BE2C (cell line): ENCODE measurements around the gene CDKN3.
"Not testable (repeated sequence)": the region's sequence is repeated elsewhere in the genome, so short reads cannot be mapped to it uniquely, and the experiment has no call there.

Experiments used
- DNase-seq: peaks from one replicate; pipeline ENCODE4 v3.0.0-alpha.2; 2020
- H3K27me3 ChIP-seq: fragments of 250-450 bp; sonication (Bioruptor Pico); 2 replicates; pipeline ENCODE4 v1.5.1; 2020; ENCODE audit warnings: mild to moderate bottlenecking
- H3K36me3 ChIP-seq: fragments of 250-450 bp; sonication (Bioruptor Pico); 2 replicates; pipeline ENCODE4 v1.5.1; 2020; ENCODE audit warnings: mild to moderate bottlenecking
- H3K4me1 ChIP-seq: fragments of 250-450 bp; sonication (Bioruptor Pico); 2 replicates; pipeline ENCODE4 v1.5.1; 2020
- H3K4me3 ChIP-seq: 2 replicates; pipeline ENCODE4 v1.5.1; 2011; ENCODE audit warnings: low read depth, low read length
- H3K9me3 ChIP-seq: fragments of 250-450 bp; sonication (Bioruptor Pico); 2 replicates; pipeline ENCODE4 v1.5.1; 2020
- TF ChIP-seq, protein P1 (sequence below): IDR thresholded peaks from 2 replicates; pipeline ENCODE4 v1.5.1; 2012; ENCODE audit warnings: mild to moderate bottlenecking, low read depth, low read length

Gene CDKN3

DNA sequence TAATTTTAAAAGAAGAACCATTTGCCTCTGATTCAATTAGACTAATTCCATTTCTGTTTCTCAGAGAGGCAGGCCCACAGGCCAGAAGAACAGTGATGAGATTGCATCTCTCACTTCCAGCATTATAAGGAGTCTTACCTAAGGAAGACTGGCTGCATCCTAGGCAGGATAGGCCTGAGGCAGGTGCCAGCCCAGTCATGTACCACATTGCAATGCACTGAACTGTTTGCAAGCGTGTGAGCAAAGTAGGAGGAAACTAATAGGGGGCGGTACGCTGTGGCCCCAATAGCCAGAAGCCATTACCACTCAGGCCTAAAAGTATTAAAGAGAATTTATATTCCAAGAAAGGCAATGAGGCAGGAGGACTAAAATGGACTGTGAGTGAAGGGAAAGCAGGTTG, 56.4 kb downstream of the CDKN3 start:
- no peak overlapping the region for H3K4me3 ChIP-seq
- H3K36me3 ChIP-seq = no peaks in the 10 kb centered on the region
- no peaks in the 10 kb centered on the region for H3K9me3 ChIP-seq
- H3K4me1 ChIP-seq = no peaks in the 10 kb centered on the region; the same call in 1 of the 2 replicates
- TF ChIP-seq, protein P1, sequence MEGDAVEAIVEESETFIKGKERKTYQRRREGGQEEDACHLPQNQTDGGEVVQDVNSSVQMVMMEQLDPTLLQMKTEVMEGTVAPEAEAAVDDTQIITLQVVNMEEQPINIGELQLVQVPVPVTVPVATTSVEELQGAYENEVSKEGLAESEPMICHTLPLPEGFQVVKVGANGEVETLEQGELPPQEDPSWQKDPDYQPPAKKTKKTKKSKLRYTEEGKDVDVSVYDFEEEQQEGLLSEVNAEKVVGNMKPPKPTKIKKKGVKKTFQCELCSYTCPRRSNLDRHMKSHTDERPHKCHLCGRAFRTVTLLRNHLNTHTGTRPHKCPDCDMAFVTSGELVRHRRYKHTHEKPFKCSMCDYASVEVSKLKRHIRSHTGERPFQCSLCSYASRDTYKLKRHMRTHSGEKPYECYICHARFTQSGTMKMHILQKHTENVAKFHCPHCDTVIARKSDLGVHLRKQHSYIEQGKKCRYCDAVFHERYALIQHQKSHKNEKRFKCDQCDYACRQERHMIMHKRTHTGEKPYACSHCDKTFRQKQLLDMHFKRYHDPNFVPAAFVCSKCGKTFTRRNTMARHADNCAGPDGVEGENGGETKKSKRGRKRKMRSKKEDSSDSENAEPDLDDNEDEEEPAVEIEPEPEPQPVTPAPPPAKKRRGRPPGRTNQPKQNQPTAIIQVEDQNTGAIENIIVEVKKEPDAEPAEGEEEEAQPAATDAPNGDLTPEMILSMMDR = no peak
- no peaks in the 10 kb centered on the region for H3K27me3 ChIP-seq
- no peak for DNase-seq

DNA sequence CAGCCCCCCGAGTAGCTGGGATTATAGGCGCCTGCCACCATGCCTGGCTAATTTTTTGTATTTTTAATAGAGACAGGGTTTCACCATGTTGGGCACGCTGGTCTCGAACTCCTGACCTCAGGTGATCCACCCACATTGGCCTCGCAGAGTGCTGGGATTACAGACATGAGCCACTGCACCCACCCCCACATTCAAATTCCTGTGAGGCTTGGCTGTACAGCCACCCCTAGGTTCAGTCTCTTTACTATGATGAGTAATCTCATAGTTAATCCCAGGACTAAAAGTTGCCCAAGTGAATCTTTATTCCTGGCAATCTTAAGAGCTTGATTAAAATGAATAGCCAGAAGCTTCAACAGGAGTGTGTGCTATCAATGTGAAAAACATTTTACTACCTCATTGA, 57.2 kb downstream of the CDKN3 start:
- not testable (repeated sequence) for H3K4me1 ChIP-seq, H3K36me3 ChIP-seq, H3K4me3 ChIP-seq, DNase-seq, H3K9me3 ChIP-seq, H3K27me3 ChIP-seq

DNA sequence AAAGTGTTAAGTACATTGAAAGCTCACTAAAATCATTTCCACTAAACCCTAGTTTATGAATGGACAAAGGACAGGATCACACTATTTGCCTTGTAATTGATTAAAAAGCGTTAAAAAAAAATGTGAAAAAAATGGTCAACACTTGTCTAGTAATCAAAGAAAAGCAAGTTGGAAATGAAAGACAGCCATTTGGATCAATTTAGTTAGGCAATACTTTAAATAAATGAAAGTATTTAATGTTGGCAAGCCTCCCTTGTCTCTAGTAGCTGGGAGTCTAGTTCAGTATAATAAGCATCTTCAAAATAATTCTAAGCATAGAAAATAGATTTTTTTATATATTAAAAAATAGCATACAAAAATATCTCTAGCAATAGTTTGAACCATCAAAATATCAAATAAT, 58.6 kb downstream of the CDKN3 start:
- H3K9me3 ChIP-seq = no peaks in the 10 kb centered on the region; the same call in 1 of the 2 replicates
- no peak overlapping the region for H3K4me3 ChIP-seq
- H3K4me1 ChIP-seq = no peaks in the 10 kb centered on the region; the same call in 1 of the 2 replicates
- H3K36me3 ChIP-seq = no peaks in the 10 kb centered on the region
- DNase-seq = no peak
- H3K27me3 ChIP-seq = no peaks in the 10 kb centered on the region
- TF ChIP-seq, protein P1 = no peak

DNA sequence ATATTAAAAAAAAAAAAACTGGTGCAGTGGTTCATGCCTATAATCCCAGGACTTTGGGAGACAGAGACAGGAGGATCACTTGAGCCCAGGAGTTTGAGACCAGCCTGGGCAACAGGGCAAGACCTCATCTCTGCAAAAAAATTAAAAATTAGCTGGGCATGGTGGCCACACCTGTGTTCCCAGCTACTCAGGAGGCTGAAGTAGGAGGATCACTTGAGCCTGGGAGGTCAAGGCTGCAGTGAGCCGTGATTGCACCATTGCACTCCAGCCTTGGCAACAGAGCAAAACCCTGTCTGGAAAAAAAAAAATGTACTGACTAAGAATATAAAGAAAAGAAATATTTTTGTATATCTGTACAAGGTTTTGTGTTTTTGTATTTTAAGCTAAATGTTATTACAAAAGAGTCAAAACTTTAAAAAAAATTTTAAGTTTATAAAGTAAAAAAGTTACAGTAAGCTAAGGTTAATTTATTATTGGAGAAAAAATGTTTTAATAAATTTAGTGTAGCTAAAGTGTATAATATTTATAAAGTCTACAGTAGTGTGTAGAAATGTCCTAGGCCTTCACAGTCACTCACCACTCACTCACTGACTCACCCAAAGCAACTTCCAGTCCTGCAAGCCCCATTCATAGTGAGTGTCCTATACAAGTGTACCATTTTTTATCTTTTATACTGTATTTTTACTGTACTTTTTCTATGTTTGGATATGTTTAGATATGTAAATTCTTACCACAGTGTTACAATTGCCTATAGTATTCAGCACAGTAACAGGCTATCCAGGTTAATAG, 60.2 kb downstream of the CDKN3 start:
- not testable (repeated sequence) for H3K36me3 ChIP-seq, H3K4me3 ChIP-seq, DNase-seq, H3K27me3 ChIP-seq, H3K9me3 ChIP-seq, H3K4me1 ChIP-seq

DNA sequence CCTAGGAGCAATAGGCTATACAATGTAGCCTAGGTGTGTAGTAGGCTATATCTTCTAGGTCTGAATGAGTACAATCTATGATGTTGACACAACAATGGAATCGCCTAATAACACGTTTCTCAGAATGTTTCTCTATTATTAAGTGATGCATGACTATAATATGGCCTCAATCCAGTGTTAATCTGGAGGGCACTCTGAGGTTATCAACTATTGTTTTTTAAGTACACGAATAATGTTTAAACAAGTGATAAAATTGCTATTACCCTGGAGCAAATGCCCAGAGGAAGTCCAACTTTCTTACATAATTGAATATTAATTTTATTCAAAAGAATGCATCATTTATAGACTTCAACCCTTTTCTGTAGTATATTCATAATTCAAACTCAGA, 60.8 kb downstream of the CDKN3 start:
- Histone ChIP-seq H3K4me3 (no peak overlapping the region), H3K4me1 (no peaks in the 10 kb centered on the region), H3K36me3 (no peaks in the 10 kb centered on the region), H3K27me3 (no peaks in the 10 kb centered on the region), H3K9me3 (no peaks in the 10 kb centered on the region; the same call in 1 of the 2 replicates)
- DNase-seq = no peak
- TF ChIP-seq, protein P1 = no peak

DNA sequence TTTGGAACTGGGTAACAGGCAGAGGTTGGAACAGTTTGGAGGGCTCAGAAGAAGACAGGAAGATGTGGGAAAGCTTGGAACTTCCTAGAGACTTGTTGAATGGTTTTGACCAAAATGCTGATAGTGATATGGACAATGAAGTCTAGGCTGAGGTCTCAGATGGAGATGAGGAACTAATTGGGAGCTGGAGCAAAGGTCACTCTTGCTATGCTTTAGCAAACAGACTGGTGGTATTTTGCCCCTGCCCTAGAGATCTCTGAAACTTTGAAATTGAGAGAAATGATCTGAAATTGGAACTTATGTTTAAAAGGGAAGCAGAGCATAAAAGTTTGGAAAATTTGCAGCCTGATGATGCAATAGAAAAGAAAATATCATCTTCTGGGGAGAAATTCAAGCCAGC, 61.7 kb downstream of the CDKN3 start:
- not testable (repeated sequence) for H3K27me3 ChIP-seq, H3K36me3 ChIP-seq, DNase-seq, H3K9me3 ChIP-seq, H3K4me1 ChIP-seq, H3K4me3 ChIP-seq

DNA sequence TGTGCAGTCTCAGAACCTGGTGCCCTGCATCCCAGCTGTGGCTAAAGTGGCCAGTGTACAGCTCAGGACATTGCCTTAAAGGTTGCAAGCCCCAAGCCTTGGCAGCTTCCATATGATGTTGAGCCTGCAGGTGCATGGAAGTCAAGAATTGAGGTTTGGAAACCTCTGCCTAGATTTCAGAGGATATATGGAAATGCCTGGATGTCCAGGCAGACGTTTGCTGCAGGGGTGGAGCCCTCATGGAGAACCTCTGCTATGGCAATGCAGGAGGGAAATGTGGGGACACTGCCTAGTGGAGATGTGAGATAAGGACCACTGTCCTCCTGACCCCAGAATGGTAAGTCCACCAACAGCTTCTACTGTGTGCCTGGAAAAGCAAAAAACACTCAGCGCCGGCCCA, 62.3 kb downstream of the CDKN3 start:
- Histone ChIP-seq H3K36me3 (no peaks in the 10 kb centered on the region), H3K4me1 (no peaks in the 10 kb centered on the region), H3K27me3 (no peaks in the 10 kb centered on the region), H3K9me3 (no peaks in the 10 kb centered on the region; the same call in 1 of the 2 replicates), H3K4me3 (no peak overlapping the region)
- TF ChIP-seq, protein P1 = no peak
- no peak for DNase-seq
